OCI-LY1 (cell line): Measurements from ENCODE around the gene C17orf100.

ENCODE experiments used
- EZH2 ChIP-seq: fragments of 200-600 bp; sonication (generic), shearing (Covaris generic); IDR thresholded peaks from 2 replicates; pipeline ENCODE4 v1.8.0; 2017; ENCODE audit warnings: borderline replicate concordance, mixed run types, mild to moderate bottlenecking, antibody characterized with exemption, low read length, moderate library complexity, mixed read lengths
- TF ChIP-seq, protein P1 (sequence below): fragments of 200-600 bp; sonication (generic), shearing (Covaris generic); IDR thresholded peaks from 2 replicates; pipeline ENCODE4 v1.5.1; 2017; ENCODE audit warnings: mild to moderate bottlenecking, antibody characterized with exemption, low read length, moderate library complexity, mixed read lengths

GRCh38 chr17:6642592-6642991 lies 9.0 kb upstream of the C17orf100 start:
- TF ChIP-seq, protein P1, sequence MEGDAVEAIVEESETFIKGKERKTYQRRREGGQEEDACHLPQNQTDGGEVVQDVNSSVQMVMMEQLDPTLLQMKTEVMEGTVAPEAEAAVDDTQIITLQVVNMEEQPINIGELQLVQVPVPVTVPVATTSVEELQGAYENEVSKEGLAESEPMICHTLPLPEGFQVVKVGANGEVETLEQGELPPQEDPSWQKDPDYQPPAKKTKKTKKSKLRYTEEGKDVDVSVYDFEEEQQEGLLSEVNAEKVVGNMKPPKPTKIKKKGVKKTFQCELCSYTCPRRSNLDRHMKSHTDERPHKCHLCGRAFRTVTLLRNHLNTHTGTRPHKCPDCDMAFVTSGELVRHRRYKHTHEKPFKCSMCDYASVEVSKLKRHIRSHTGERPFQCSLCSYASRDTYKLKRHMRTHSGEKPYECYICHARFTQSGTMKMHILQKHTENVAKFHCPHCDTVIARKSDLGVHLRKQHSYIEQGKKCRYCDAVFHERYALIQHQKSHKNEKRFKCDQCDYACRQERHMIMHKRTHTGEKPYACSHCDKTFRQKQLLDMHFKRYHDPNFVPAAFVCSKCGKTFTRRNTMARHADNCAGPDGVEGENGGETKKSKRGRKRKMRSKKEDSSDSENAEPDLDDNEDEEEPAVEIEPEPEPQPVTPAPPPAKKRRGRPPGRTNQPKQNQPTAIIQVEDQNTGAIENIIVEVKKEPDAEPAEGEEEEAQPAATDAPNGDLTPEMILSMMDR, result no peak
- TF ChIP-seq EZH2, result no peak
